Loucy (cell line): Measurements from ENCODE around the gene SEC11C.

ENCODE experiments used
- H2AFZ ChIP-seq: fragments of 200-600 bp; sonication (generic); 2 replicates; pipeline ENCODE4 v1.6.0; 2016; ENCODE audit warnings: antibody characterized with exemption, mild to moderate bottlenecking, low read length, moderate library complexity
- H3F3A ChIP-seq: fragments of 200-600 bp; 2 replicates; pipeline ENCODE4 v1.6.0; 2016; ENCODE audit warnings: antibody characterized with exemption, low read depth, mild to moderate bottlenecking
- H3K27me3 ChIP-seq: fragments of 200-600 bp; sonication (generic); 2 replicates; pipeline ENCODE4 v1.6.1; 2014; ENCODE audit warnings: low read length, mild to moderate bottlenecking; ENCODE audit not compliant: insufficient read depth, poor library complexity, severe bottlenecking
- H3K36me3 ChIP-seq: fragments of 200-600 bp; sonication (generic); 2 replicates; pipeline ENCODE4 v1.6.1; 2016; ENCODE audit warnings: low read length; ENCODE audit not compliant: insufficient read depth
- H3K4me1 ChIP-seq: fragments of 200-600 bp; sonication (generic); 2 replicates; pipeline ENCODE4 v1.5.1; 2014; ENCODE audit warnings: low read length, mild to moderate bottlenecking; ENCODE audit not compliant: insufficient read depth, poor library complexity, severe bottlenecking
- H3K4me2 ChIP-seq: fragments of 200-600 bp; sonication (generic); 2 replicates; pipeline ENCODE4 v1.6.0; 2014; ENCODE audit warnings: antibody characterized with exemption, low read length, low read depth, mild to moderate bottlenecking; ENCODE audit not compliant: poor library complexity, severe bottlenecking
- H3K4me3 ChIP-seq: fragments of 200-600 bp; sonication (generic); 2 replicates; pipeline ENCODE4 v1.5.1; 2014; ENCODE audit warnings: low read length, mild to moderate bottlenecking, mixed read lengths; ENCODE audit not compliant: poor library complexity, severe bottlenecking
- H3K79me2 ChIP-seq: fragments of 200-600 bp; sonication (generic); 2 replicates; pipeline ENCODE4 v1.6.1; 2014; ENCODE audit warnings: low read length; ENCODE audit not compliant: insufficient read depth
- H3K9ac ChIP-seq: fragments of 200-600 bp; sonication (generic); 2 replicates; pipeline ENCODE4 v1.6.0; 2014; ENCODE audit warnings: mild to moderate bottlenecking, low read depth, low read length, moderate library complexity; ENCODE audit not compliant: poor library complexity, severe bottlenecking
- H3K9me2 ChIP-seq: fragments of 200-600 bp; sonication (generic); replicated peaks from 2 replicates; pipeline ENCODE4 v1.6.1; 2016; ENCODE audit warnings: low read depth, low read length, mixed read lengths
- H3K9me3 ChIP-seq: fragments of 200-600 bp; sonication (generic); 2 replicates; pipeline ENCODE4 v1.6.1; 2014; ENCODE audit warnings: mild to moderate bottlenecking, antibody characterized with exemption, low read length, low read depth; ENCODE audit not compliant: insufficient read depth
- H4K20me1 ChIP-seq: fragments of 200-600 bp; sonication (generic); 2 replicates; pipeline ENCODE4 v1.6.0; 2014; ENCODE audit warnings: antibody characterized with exemption, low read length, mild to moderate bottlenecking; ENCODE audit not compliant: insufficient read depth, poor library complexity, severe bottlenecking
- CTCF ChIP-seq: fragments of 200-600 bp; sonication (generic); conservative IDR thresholded peaks from 2 replicates; pipeline ENCODE4 v1.5.1; 2014; ENCODE audit warnings: mild to moderate bottlenecking, antibody characterized with exemption, low read length
- EZH2phosphoT487 ChIP-seq: fragments of 200-600 bp; IDR thresholded peaks from 2 replicates; pipeline ENCODE4 v1.6.1; 2018; ENCODE audit warnings: antibody characterized with exemption, mild to moderate bottlenecking, moderate library complexity, borderline replicate concordance

SEC11C gene

GRCh38 chr18:59139615-59140301 is at the start of gene SEC11C:
Gene SEC11C, plus strand, starts transcription at chr18:59139884. Its CDS starts 65 bp downstream, at chr18:59139949.
- H3K9ac ChIP-seq = peak within 1 kb of the TSS; percentile 68
- no peaks in the 10 kb centered on the region for H3K27me3 ChIP-seq
- H3F3A ChIP-seq = no peaks in the 10 kb centered on the region
- 0 out of 2 replicates have a peak, but pooled peaks cover 8% of the 10 kb centered on the region for H3K79me2 ChIP-seq
- peak within 1 kb of the TSS; percentile 91 for H3K4me2 ChIP-seq
- peaks cover 5% of the 10 kb centered on the region for H4K20me1 ChIP-seq
- H3K9me2 ChIP-seq = no peaks in the 10 kb centered on the region
- peak within 1 kb of the TSS; percentile 92 for H3K4me3 ChIP-seq
- peak within 1 kb of the TSS; percentile 88 for H2AFZ ChIP-seq
- H3K36me3 ChIP-seq = no peaks in the 10 kb centered on the region
- H3K4me1 ChIP-seq = peaks cover 18% of the 10 kb centered on the region
- H3K9me3 ChIP-seq = no peaks in the 10 kb centered on the region
- TF ChIP-seq EZH2phosphoT487 (no peak), CTCF (no peak)

GRCh38 chr18:59090966-59091603 is 48.6 kb upstream of the SEC11C start:
- H3K79me2 ChIP-seq = no peaks in the 10 kb centered on the region
- H3K9me2 ChIP-seq = no peaks in the 10 kb centered on the region
- no peaks in the 10 kb centered on the region for H4K20me1 ChIP-seq
- TF ChIP-seq EZH2phosphoT487 (no peak), CTCF (no peak)
- no peak overlapping the region for H3K4me2 ChIP-seq
- H2AFZ ChIP-seq = no peak overlapping the region
- H3K4me1 ChIP-seq = no peaks in the 10 kb centered on the region
- H3K9me3 ChIP-seq = no peaks in the 10 kb centered on the region
- no peak overlapping the region for H3K4me3 ChIP-seq
- H3K36me3 ChIP-seq = no peaks in the 10 kb centered on the region
- H3K9ac ChIP-seq = no peak overlapping the region
- H3F3A ChIP-seq = no peaks in the 10 kb centered on the region
- H3K27me3 ChIP-seq = no peaks in the 10 kb centered on the region

DNA sequence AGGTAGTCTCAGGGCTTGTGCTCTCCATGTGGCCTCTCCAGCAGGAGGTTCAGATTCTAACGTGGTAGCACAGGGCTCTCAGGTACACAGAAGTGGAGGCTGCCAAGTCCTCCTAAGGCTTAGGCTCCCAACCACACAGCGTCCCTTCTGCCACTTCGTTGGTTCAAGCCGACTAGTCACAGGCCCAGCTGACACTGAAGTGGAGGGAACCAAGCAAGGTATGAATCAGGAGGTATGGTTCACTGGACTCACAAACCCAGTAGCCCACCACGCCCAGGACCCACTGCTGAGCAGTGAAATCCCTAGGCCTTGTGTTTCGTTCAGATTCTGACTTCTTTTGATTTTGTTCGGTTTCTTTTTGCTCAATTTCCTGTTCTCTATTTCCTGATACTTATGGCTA is 46.0 kb upstream of the SEC11C start:
- no peaks in the 10 kb centered on the region for H3K9me3 ChIP-seq

More for the DNA sequence above, 46.0 kb upstream of the SEC11C start:
- TF ChIP-seq EZH2phosphoT487 = no peak
- no peak for TF ChIP-seq CTCF
- no peak overlapping the region for H3K9ac ChIP-seq
- no peak overlapping the region for H3K4me3 ChIP-seq
- no peaks in the 10 kb centered on the region for H3K36me3 ChIP-seq
- H3K27me3 ChIP-seq = no peaks in the 10 kb centered on the region
- no peaks in the 10 kb centered on the region for H3K79me2 ChIP-seq
- no peaks in the 10 kb centered on the region for H3K9me2 ChIP-seq
- H3K4me1 ChIP-seq = no peaks in the 10 kb centered on the region
- no peak overlapping the region for H3K4me2 ChIP-seq
- H3F3A ChIP-seq = no peaks in the 10 kb centered on the region
- no peak overlapping the region for H2AFZ ChIP-seq
- no peaks in the 10 kb centered on the region for H4K20me1 ChIP-seq
